ENCODE results near the gene ATP12A.

ATP12A gene

GRCh38 chr13:24684600-24684998 is 4.4 kb downstream of the ATP12A start:
- no peak overlapping the region for H3K9ac ChIP-seq (ENCODE audit: low read length in 5 of 5)
- H3K27me3 ChIP-seq (ENCODE audit: control insufficient read depth in 5 of 5, insufficient read depth in 4 of 5, low read length in 5 of 5): peaks cover 11 to 32% (median 22%) of the 10 kb centered on the region in 5 donors
- no peaks in the 10 kb centered on the region for H3K36me3 ChIP-seq (ENCODE audit: control insufficient read depth in 5 of 5, insufficient read depth in 5 of 5, low read length in 5 of 5)
- peaks cover 1 to 24% (median 21%) of the 10 kb centered on the region in 5 donors for H3K4me1 ChIP-seq (ENCODE audit: control insufficient read depth in 5 of 5, insufficient read depth in 5 of 5, low read length in 5 of 5)
- no peak overlapping the region for H3K4me3 ChIP-seq (ENCODE audit: low read depth in 1 of 5, low read length in 5 of 5)
- no peaks in the 10 kb centered on the region for H3K9me3 ChIP-seq (ENCODE audit: control insufficient read depth in 5 of 5, low read length in 5 of 5)
- no peak overlapping the region for H3K27ac ChIP-seq (ENCODE audit: low read depth, low read length)

- peaks cover 1 to 22% (median 19%) of the 10 kb centered on the region in 5 donors for H3K4me1 ChIP-seq (ENCODE audit: control insufficient read depth in 5 of 5, insufficient read depth in 5 of 5, low read length in 5 of 5)
- peaks cover 10 to 27% (median 22%) of the 10 kb centered on the region in 5 donors for H3K27me3 ChIP-seq (ENCODE audit: control insufficient read depth in 5 of 5, insufficient read depth in 4 of 5, low read length in 5 of 5)
- no peak overlapping the region for H3K27ac ChIP-seq (ENCODE audit: low read depth, low read length)
- H3K9ac ChIP-seq (ENCODE audit: low read length in 5 of 5): no peak overlapping the region
- no peak overlapping the region for H3K4me3 ChIP-seq (ENCODE audit: low read depth in 1 of 5, low read length in 5 of 5)
- no peaks in the 10 kb centered on the region for H3K9me3 ChIP-seq (ENCODE audit: control insufficient read depth in 5 of 5, low read length in 5 of 5)
- no peaks in the 10 kb centered on the region for H3K36me3 ChIP-seq (ENCODE audit: control insufficient read depth in 5 of 5, insufficient read depth in 5 of 5, low read length in 5 of 5)
Measured at GRCh38 chr13:24685314-24685713, 5.1 kb downstream of the ATP12A start.

GRCh38 chr13:24687611-24688010 is 7.4 kb downstream of the ATP12A start:
- no peak overlapping the region for H3K9ac ChIP-seq (ENCODE audit: low read length in 5 of 5)
- peaks cover 4 to 20% (median 13%) of the 10 kb centered on the region in 5 donors for H3K27me3 ChIP-seq (ENCODE audit: control insufficient read depth in 5 of 5, insufficient read depth in 4 of 5, low read length in 5 of 5)
- H3K27ac ChIP-seq (ENCODE audit: low read depth, low read length): no peak overlapping the region
- H3K4me3 ChIP-seq (ENCODE audit: low read depth in 1 of 5, low read length in 5 of 5): no peak overlapping the region
- no peaks in the 10 kb centered on the region for H3K9me3 ChIP-seq (ENCODE audit: control insufficient read depth in 5 of 5, low read length in 5 of 5)
- peaks cover 1 to 15% (median 13%) of the 10 kb centered on the region in 5 donors for H3K4me1 ChIP-seq (ENCODE audit: control insufficient read depth in 5 of 5, insufficient read depth in 5 of 5, low read length in 5 of 5)
- no peaks in the 10 kb centered on the region for H3K36me3 ChIP-seq (ENCODE audit: control insufficient read depth in 5 of 5, insufficient read depth in 5 of 5, low read length in 5 of 5)

GRCh38 chr13:24688111-24688510 is 7.9 kb downstream of the ATP12A start:
- Histone ChIP-seq H3K27me3 (ENCODE audit: control insufficient read depth in 5 of 5, insufficient read depth in 4 of 5, low read length in 5 of 5) (peaks cover 4 to 21% (median 13%) of the 10 kb centered on the region in 5 donors), H3K36me3 (ENCODE audit: control insufficient read depth in 5 of 5, insufficient read depth in 5 of 5, low read length in 5 of 5) (no peaks in the 10 kb centered on the region), H3K4me3 (ENCODE audit: low read depth in 1 of 5, low read length in 5 of 5) (no peak overlapping the region), H3K4me1 (ENCODE audit: control insufficient read depth in 5 of 5, insufficient read depth in 5 of 5, low read length in 5 of 5) (peaks cover 1 to 15% (median 13%) of the 10 kb centered on the region in 5 donors), H3K9ac (ENCODE audit: low read length in 5 of 5) (no peak overlapping the region), H3K9me3 (ENCODE audit: control insufficient read depth in 5 of 5, low read length in 5 of 5) (no peaks in the 10 kb centered on the region), H3K27ac (ENCODE audit: low read depth, low read length) (no peak overlapping the region)

GRCh38 chr13:24688950-24689349 is 8.7 kb downstream of the ATP12A start:
- H3K36me3 ChIP-seq (ENCODE audit: control insufficient read depth in 5 of 5, insufficient read depth in 5 of 5, low read length in 5 of 5): no peaks in the 10 kb centered on the region
- H3K9me3 ChIP-seq (ENCODE audit: control insufficient read depth in 5 of 5, low read length in 5 of 5): no peaks in the 10 kb centered on the region
- no peak overlapping the region for H3K27ac ChIP-seq (ENCODE audit: low read depth, low read length)
- H3K4me1 ChIP-seq (ENCODE audit: control insufficient read depth in 5 of 5, insufficient read depth in 5 of 5, low read length in 5 of 5): peaks cover 1 to 12% (median 12%) of the 10 kb centered on the region in 5 donors
- H3K27me3 ChIP-seq (ENCODE audit: control insufficient read depth in 5 of 5, insufficient read depth in 4 of 5, low read length in 5 of 5): peaks cover 4 to 23% (median 17%) of the 10 kb centered on the region in 5 donors
- no peak overlapping the region for H3K4me3 ChIP-seq (ENCODE audit: low read depth in 1 of 5, low read length in 5 of 5)
- H3K9ac ChIP-seq (ENCODE audit: low read length in 5 of 5): no peak overlapping the region

GRCh38 chr13:24691381-24691780 is 11.2 kb downstream of the ATP12A start:
- no peak overlapping the region for H3K4me3 ChIP-seq (ENCODE audit: low read depth in 1 of 5, low read length in 5 of 5)
- no peak overlapping the region for H3K9ac ChIP-seq (ENCODE audit: low read length in 5 of 5)
- no peaks in the 10 kb centered on the region for H3K36me3 ChIP-seq (ENCODE audit: control insufficient read depth in 5 of 5, insufficient read depth in 5 of 5, low read length in 5 of 5)
- peaks cover 4 to 23% (median 17%) of the 10 kb centered on the region in 5 donors for H3K27me3 ChIP-seq (ENCODE audit: control insufficient read depth in 5 of 5, insufficient read depth in 4 of 5, low read length in 5 of 5)
- no peaks in the 10 kb centered on the region for H3K9me3 ChIP-seq (ENCODE audit: control insufficient read depth in 5 of 5, low read length in 5 of 5)
- no peak overlapping the region for H3K27ac ChIP-seq (ENCODE audit: low read depth, low read length)
- no peaks in the 10 kb centered on the region for H3K4me1 ChIP-seq (ENCODE audit: control insufficient read depth in 5 of 5, insufficient read depth in 5 of 5, low read length in 5 of 5)

DNA sequence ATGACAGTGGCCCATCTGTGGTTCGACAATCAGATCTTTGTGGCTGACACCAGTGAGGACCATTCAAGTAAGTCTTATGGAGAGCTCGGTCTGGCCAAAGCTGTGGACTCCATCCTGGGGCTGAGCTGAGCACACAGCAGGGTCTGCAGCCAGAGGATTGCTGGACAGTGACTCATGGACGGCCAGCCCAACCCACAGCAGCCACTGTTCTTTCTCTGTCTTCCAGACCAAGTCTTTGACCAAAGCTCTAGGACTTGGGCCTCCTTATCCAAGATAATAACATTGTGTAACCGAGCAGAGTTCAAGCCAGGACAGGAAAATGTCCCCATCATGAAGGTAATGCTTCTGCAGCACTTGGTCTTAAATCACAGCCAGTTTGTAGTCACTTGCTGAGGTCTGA is 12.4 kb downstream of the ATP12A start:
- no peak overlapping the region for H3K9ac ChIP-seq (ENCODE audit: low read length in 5 of 5)
- no peaks in the 10 kb centered on the region for H3K36me3 ChIP-seq (ENCODE audit: control insufficient read depth in 5 of 5, insufficient read depth in 5 of 5, low read length in 5 of 5)
- H3K4me3 ChIP-seq (ENCODE audit: low read depth in 1 of 5, low read length in 5 of 5): no peak overlapping the region
- no peaks in the 10 kb centered on the region for H3K4me1 ChIP-seq (ENCODE audit: control insufficient read depth in 5 of 5, insufficient read depth in 5 of 5, low read length in 5 of 5)
- no peaks in the 10 kb centered on the region for H3K9me3 ChIP-seq (ENCODE audit: control insufficient read depth in 5 of 5, low read length in 5 of 5)
- peaks cover 4 to 22% (median 17%) of the 10 kb centered on the region in 5 donors for H3K27me3 ChIP-seq (ENCODE audit: control insufficient read depth in 5 of 5, insufficient read depth in 4 of 5, low read length in 5 of 5)
- H3K27ac ChIP-seq (ENCODE audit: low read depth, low read length): no peak overlapping the region

- H3K27ac ChIP-seq (ENCODE audit: low read depth, low read length): no peak overlapping the region
- no peaks in the 10 kb centered on the region for H3K9me3 ChIP-seq (ENCODE audit: control insufficient read depth in 5 of 5, low read length in 5 of 5)
- no peaks in the 10 kb centered on the region for H3K4me1 ChIP-seq (ENCODE audit: control insufficient read depth in 5 of 5, insufficient read depth in 5 of 5, low read length in 5 of 5)
- H3K9ac ChIP-seq (ENCODE audit: low read length in 5 of 5): no peak overlapping the region
- H3K36me3 ChIP-seq (ENCODE audit: control insufficient read depth in 5 of 5, insufficient read depth in 5 of 5, low read length in 5 of 5): no peaks in the 10 kb centered on the region
- H3K4me3 ChIP-seq (ENCODE audit: low read depth in 1 of 5, low read length in 5 of 5): no peak overlapping the region
- peaks cover 0 to 21% (median 18%) of the 10 kb centered on the region in 5 donors for H3K27me3 ChIP-seq (ENCODE audit: control insufficient read depth in 5 of 5, insufficient read depth in 4 of 5, low read length in 5 of 5)
Measured at GRCh38 chr13:24693862-24694471, 13.8 kb downstream of the ATP12A start.

DNA sequence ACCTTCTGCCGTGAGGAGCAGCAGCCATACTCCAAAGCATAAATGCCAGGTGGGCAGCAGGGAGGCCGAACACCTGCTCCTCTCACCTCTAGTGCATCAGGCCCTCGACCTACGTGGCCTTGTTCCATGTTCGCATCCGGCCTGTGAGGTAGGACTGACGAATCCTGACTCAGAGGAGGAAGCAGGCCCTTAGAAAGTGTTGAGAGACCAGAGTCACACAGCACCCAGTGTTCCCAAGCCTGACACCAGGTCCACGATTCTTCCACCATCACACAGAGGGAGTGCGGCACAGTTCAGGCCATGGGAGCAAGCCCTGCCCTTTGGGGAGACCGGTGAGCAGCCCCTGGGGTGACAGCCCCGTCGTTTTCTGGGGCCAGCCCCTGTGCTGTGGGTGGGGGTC is 14.7 kb downstream of the ATP12A start:
- H3K4me3 ChIP-seq (ENCODE audit: low read depth in 1 of 5, low read length in 5 of 5): no peak overlapping the region
- H3K36me3 ChIP-seq (ENCODE audit: control insufficient read depth in 5 of 5, insufficient read depth in 5 of 5, low read length in 5 of 5): no peaks in the 10 kb centered on the region
- no peaks in the 10 kb centered on the region for H3K4me1 ChIP-seq (ENCODE audit: control insufficient read depth in 5 of 5, insufficient read depth in 5 of 5, low read length in 5 of 5)
- no peak overlapping the region for H3K27ac ChIP-seq (ENCODE audit: low read depth, low read length)
- H3K9ac ChIP-seq (ENCODE audit: low read length in 5 of 5): no peak overlapping the region
- H3K27me3 ChIP-seq (ENCODE audit: control insufficient read depth in 5 of 5, insufficient read depth in 4 of 5, low read length in 5 of 5): peaks cover 0 to 19% (median 13%) of the 10 kb centered on the region in 5 donors
- H3K9me3 ChIP-seq (ENCODE audit: control insufficient read depth in 5 of 5, low read length in 5 of 5): no peaks in the 10 kb centered on the region

GRCh38 chr13:24698686-24699085 is 18.5 kb downstream of the ATP12A start:
- no peak overlapping the region for H3K4me3 ChIP-seq (ENCODE audit: low read depth in 1 of 5, low read length in 5 of 5)
- H3K27me3 ChIP-seq (ENCODE audit: control insufficient read depth in 5 of 5, insufficient read depth in 4 of 5, low read length in 5 of 5): peaks cover 0 to 12% (median 6%) of the 10 kb centered on the region in 5 donors
- H3K27ac ChIP-seq (ENCODE audit: low read depth, low read length): no peak overlapping the region
- no peaks in the 10 kb centered on the region for H3K9me3 ChIP-seq (ENCODE audit: control insufficient read depth in 5 of 5, low read length in 5 of 5)
- H3K4me1 ChIP-seq (ENCODE audit: control insufficient read depth in 5 of 5, insufficient read depth in 5 of 5, low read length in 5 of 5): peaks cover 0 to 10% (median 0%) of the 10 kb centered on the region in 5 donors
- H3K9ac ChIP-seq (ENCODE audit: low read length in 5 of 5): no peak overlapping the region
- H3K36me3 ChIP-seq (ENCODE audit: control insufficient read depth in 5 of 5, insufficient read depth in 5 of 5, low read length in 5 of 5): no peaks in the 10 kb centered on the region
